NT2/D1 (cell line): ENCODE results near the gene DCUN1D3.
"Not testable (repeated sequence)": the region's sequence is repeated elsewhere in the genome, so short reads cannot be mapped to it uniquely, and the experiment has no call there.

ENCODE experiments used
- DNase-seq: peaks from one replicate; pipeline ENCODE4 v3.0.0-alpha.2; 2011; ENCODE audit warnings: low read depth, low spot score
- H3K27me3 ChIP-seq: 2 replicates; pipeline ENCODE4 v1.6.0; 2011; ENCODE audit warnings: mild to moderate bottlenecking; ENCODE audit not compliant: insufficient read length, insufficient read depth
- H3K36me3 ChIP-seq: 2 replicates; pipeline ENCODE4 v1.6.1; 2011; ENCODE audit warnings: mild to moderate bottlenecking, low read length, mixed read lengths; ENCODE audit not compliant: insufficient read depth, insufficient read length
- H3K4me1 ChIP-seq: 2 replicates; pipeline ENCODE4 v1.5.1; 2011; ENCODE audit not compliant: insufficient read depth, insufficient read length
- H3K4me3 ChIP-seq: 2 replicates; pipeline ENCODE4 v1.5.1; 2011; ENCODE audit warnings: low read depth; ENCODE audit not compliant: insufficient read length
- H3K9ac ChIP-seq: 2 replicates; pipeline ENCODE4 v1.6.0; 2011; ENCODE audit warnings: low read depth; ENCODE audit not compliant: insufficient read length
- H3K9me3 ChIP-seq: 2 replicates; pipeline ENCODE4 v1.5.1; 2011; ENCODE audit warnings: mild to moderate bottlenecking, low read length; ENCODE audit not compliant: insufficient read depth
- SUZ12 ChIP-seq: IDR thresholded peaks from 2 replicates; pipeline ENCODE4 v1.6.1; 2011; ENCODE audit not compliant: insufficient read length, insufficient read depth; ENCODE audit errors: extremely low read depth
- YY1 ChIP-seq: IDR thresholded peaks from 2 replicates; pipeline ENCODE4 v1.6.1; 2011; ENCODE audit not compliant: insufficient read length, insufficient read depth
- ZNF274 ChIP-seq: IDR thresholded peaks from 2 replicates; pipeline ENCODE4 v1.6.1; 2011; ENCODE audit warnings: mild to moderate bottlenecking, low read depth, low read length

The DCUN1D3 gene

DNA sequence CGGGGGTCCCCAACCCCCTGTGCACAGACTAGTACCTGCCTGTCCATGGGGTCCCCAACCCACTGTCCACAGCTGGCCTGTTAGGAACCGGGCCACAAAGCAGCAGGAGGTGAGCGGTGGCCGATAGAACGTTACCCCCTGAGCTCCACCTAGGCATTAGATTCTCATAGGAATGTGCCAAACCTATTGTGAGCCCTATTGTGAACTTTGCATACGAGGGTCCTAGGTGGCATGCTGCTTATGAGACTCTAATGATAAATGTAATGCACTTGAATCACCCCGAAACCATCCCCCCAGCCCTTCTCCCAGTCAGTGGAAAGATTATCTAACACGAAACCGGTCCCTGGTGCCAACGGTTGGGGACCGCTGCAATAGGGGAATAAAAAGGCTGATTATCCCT, 92.3 kb downstream of the DCUN1D3 start:
- no peak for DNase-seq
- no peak for TF ChIP-seq YY1
- TF ChIP-seq ZNF274: no peak
- TF ChIP-seq SUZ12: no peak
- H3K4me3 ChIP-seq: peak overlapping the region; percentile 99

DNA sequence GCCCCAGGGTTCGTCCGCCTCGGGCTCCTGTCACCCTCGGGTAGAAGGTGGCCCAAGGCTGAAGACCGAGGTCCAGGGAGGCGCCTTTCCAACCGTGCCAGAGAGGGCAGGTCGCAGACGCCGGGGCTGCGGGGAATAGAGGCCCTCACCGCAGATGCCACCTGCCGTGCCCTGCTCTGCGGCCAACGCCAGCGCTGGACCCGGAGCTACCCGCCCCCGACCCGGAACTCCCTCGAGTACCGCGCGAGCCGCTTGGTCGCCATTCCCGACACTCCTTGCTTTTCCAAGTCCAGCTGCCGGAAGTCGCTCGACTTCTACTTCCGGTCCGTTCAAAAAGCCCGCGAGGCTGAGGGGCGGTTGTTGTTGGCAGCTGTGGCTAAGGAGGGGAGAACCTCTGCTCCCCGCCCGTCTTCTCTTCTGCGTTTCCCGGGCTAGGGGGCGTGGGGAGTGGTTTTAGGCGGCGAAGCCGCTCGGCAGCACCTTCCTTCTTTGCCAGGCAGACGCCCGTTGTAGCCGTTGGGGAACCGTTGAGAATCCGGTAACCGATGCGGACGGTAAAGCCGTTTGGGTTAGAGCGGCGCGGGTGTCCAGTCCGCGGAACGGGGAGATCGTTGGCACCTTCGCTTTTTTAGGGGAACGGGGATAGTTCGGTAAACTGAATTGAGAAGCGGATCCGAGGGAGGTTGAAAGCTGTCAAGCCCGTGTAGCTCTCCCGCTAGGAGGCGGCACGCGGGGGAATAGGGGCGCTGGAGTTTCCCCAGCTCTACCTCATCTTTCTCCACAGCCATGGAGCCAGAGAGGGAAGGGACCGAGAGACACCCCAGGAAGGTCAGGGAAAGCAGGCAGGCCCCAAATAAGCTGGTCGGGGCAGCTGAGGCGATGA, 93.7 kb downstream of the DCUN1D3 start, which contains the start of the genes ERI2 and REXO5:
Gene ERI2 (minus strand): TSS at position 305 of the 883 bp plus-strand sequence. CDS start 42 bp downstream, at position 263.
Gene REXO5 (plus strand): TSS at position 360 of the 883 bp plus-strand sequence. CDS start 427 bp downstream, at position 787.
- peak; percentile 92 for DNase-seq
- Histone ChIP-seq H3K36me3 (peaks cover 37% of the 10 kb centered on the region), H3K4me1 (peaks cover 4% of the 10 kb centered on the region), H3K4me3 (peak within 1 kb of the TSS; percentile 99), H3K9me3 (no peaks in the 10 kb centered on the region), H3K9ac (peak within 1 kb of the TSS; percentile 99), H3K27me3 (no peaks in the 10 kb centered on the region)
- TF ChIP-seq ZNF274: no peak
- TF ChIP-seq YY1: peak; percentile 75

More for the DNA sequence above, 92.3 kb downstream of the DCUN1D3 start:
- Histone ChIP-seq H3K36me3 (peaks cover 27% of the 10 kb centered on the region), H3K27me3 (no peaks in the 10 kb centered on the region), H3K9ac (peak overlapping the region; percentile 99), H3K9me3 (no peaks in the 10 kb centered on the region), H3K4me1 (peaks cover 4% of the 10 kb centered on the region)

DNA sequence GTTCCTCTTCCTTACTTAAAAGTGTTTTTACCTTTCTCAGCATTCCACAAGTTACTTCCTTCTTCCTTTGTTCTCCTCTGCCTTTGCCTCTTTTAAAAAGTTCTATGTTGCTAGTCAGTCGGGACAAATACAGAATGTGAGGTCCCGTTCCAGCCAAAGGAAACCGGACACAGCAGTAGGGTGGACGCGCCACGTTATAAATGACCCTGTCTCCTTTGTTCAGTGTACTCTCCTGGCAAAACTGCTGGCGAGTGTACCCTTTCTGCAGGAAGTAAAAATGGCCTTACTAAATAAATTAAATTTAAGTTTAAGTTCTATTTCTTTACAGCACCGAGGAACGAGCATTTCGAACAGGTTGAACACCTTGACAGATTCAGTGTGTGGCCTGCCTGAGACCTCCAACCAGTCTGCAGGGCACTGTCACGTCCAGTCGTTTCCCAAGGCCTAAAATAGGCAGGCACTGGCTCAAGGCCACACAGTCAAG, 94.4 kb downstream of the DCUN1D3 start:
- peak overlapping the region; percentile 99 for H3K4me3 ChIP-seq
- H3K4me1 ChIP-seq, H3K9me3 ChIP-seq, H3K27me3 ChIP-seq, DNase-seq: not testable (repeated sequence)
- peaks cover 39% of the 10 kb centered on the region for H3K36me3 ChIP-seq
- H3K9ac ChIP-seq: peak overlapping the region; percentile 99
